Transverse colon (tissue), 4 donors: ENCODE results near the gene BMERB1.
"Not testable (repeated sequence)": the region's sequence is repeated elsewhere in the genome, so short reads cannot be mapped to it uniquely, and the experiment has no call there.

Experiments used
- EP300 ChIP-seq: sonication (generic); formaldehyde crosslinking; IDR thresholded peaks from one replicate; pipeline ENCODE4 v1.6.1; 2017; ENCODE audit warnings: antibody characterized with exemption, low read depth
- POLR2A ChIP-seq: fragments of 450-650 bp; IDR thresholded peaks from one replicate; pipeline ENCODE4 v1.6.1; 2016; ENCODE audit warnings: antibody characterized with exemption, mild to moderate bottlenecking, moderate library complexity
- POLR2AphosphoS5 ChIP-seq, 3 donors: sonication (generic); formaldehyde crosslinking; IDR thresholded peaks; one replicate each; pipeline ENCODE4 v1.6.1; 2016; ENCODE audit warnings: antibody characterized with exemption in 3 of 3
- TF ChIP-seq, protein P1 (sequence below), 5 experiments: fragments of 200-600 bp in 3 of 5; fragments of 450-650 bp in 2 of 5; sonication (generic) in 3 of 5; IDR thresholded peaks; 1 replicate in 2 of 5; 2 replicates in 3 of 5; pipeline ENCODE4 v1.5.1; 2016 to 2017; ENCODE audit warnings: antibody characterized with exemption in 5 of 5, inconsistent platforms in 3 of 5, mild to moderate bottlenecking in 2 of 5, moderate library complexity in 1 of 5

DNA sequence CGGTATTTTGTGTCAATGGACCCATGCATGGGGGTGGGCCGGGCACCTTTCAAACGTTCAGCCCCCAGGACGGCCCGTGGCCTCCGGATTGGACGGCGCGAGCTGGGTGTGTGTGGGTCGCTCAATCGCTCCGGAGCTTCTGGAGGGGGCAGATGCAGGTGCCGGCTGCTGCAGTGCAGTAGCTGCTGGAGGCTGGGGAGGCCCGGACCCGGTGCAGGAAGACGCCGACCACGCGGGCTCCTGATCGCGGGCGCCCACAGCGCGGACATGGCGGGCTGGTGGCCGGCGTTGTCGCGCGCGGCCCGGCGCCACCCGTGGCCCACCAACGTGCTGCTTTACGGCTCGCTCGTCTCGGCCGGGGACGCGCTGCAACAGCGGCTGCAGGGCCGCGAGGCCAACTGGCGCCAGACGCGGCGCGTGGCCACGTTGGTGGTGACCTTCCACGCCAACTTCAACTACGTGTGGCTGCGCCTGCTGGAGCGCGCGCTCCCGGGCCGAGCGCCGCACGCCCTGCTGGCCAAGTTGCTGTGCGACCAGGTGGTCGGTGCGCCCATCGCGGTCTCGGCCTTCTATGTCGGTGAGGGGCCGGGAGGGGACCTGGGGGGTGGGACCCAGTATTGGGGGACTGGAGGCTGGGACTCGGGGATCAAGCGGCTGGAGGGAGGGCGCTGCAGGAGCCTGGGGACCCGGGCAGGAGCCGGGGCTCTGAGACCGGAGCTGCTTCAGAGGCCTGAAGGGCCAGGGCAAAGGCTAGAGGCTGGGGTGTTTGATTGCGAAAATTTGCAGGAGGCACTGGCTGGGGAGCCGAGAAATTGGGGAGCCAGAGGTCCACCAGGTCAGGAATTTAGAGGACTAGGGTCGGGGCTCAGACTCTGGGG is 38.5 kb upstream of the BMERB1 start, which contains the start of gene MPV17L:
- TF ChIP-seq, protein P1, sequence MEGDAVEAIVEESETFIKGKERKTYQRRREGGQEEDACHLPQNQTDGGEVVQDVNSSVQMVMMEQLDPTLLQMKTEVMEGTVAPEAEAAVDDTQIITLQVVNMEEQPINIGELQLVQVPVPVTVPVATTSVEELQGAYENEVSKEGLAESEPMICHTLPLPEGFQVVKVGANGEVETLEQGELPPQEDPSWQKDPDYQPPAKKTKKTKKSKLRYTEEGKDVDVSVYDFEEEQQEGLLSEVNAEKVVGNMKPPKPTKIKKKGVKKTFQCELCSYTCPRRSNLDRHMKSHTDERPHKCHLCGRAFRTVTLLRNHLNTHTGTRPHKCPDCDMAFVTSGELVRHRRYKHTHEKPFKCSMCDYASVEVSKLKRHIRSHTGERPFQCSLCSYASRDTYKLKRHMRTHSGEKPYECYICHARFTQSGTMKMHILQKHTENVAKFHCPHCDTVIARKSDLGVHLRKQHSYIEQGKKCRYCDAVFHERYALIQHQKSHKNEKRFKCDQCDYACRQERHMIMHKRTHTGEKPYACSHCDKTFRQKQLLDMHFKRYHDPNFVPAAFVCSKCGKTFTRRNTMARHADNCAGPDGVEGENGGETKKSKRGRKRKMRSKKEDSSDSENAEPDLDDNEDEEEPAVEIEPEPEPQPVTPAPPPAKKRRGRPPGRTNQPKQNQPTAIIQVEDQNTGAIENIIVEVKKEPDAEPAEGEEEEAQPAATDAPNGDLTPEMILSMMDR (IDR thresholded peaks at IDR 0.05): not testable (repeated sequence)
- TF ChIP-seq POLR2AphosphoS5 (IDR thresholded peaks at IDR 0.05); EP300; POLR2A: not testable (repeated sequence)
